Naive thymus-derived CD8-positive, alpha-beta T cell (primary cell): ENCODE measurements around the gene SIK2. TPM values are rescaled to one million over a fixed set of nuclear protein-coding genes. Genes with fewer than 3 reads are reported as not detected.

Source experiments
- ATAC-seq, 2 donors: fragments of 150-1000 bp; cut with Tn5 transposase in 1 of 2; sonication (Bioruptor Pico), chemical (Tn5 transposase) in 1 of 2; 1 replicate in 1 of 2; 2 replicates in 1 of 2; pipeline ENCODE4 v1.10.0; 2021; ENCODE audit warnings: mild to moderate bottlenecking in 2 of 2, moderate library complexity in 2 of 2
- POLR2A ChIA-PET: fragments of 350-600 bp; sonication (Branson Sonifier 250); formaldehyde crosslinking; loops from one replicate; lab custom pipeline; 2021; ENCODE audit warnings: antibody characterized with exemption; lab: Charles Lee
- DNase-seq, 10 donors: peaks; one replicate each; pipeline versions ENCODE4 v3.0.0 to v3.0.0-alpha.2; 2020 to 2022
- H3K27ac Mint-ChIP-seq, 10 donors: one replicate each; pipeline ENCODE4 v1.8.0; 2020 to 2022; ENCODE audit warnings: mild to moderate bottlenecking in 10 of 10, mixed read lengths in 10 of 10, moderate library complexity in 4 of 10, inconsistent platforms in 1 of 10
- H3K27me3 Mint-ChIP-seq, 5 donors: one replicate each; pipeline ENCODE4 v1.8.0; 2021 to 2022; ENCODE audit warnings: mixed read lengths in 5 of 5
- H3K36me3 Mint-ChIP-seq, 3 donors: one replicate each; pipeline ENCODE4 v1.8.0; 2020 to 2022; ENCODE audit warnings: mixed read lengths in 3 of 3, mild to moderate bottlenecking in 2 of 3, inconsistent platforms in 1 of 3
- H3K4me1 Mint-ChIP-seq, 4 donors: one replicate each; pipeline ENCODE4 v1.8.0; 2021 to 2022; ENCODE audit warnings: mixed read lengths in 4 of 4
- H3K4me3 Mint-ChIP-seq, 10 donors: one replicate each; pipeline ENCODE4 v1.8.0; 2020 to 2022; ENCODE audit warnings: mild to moderate bottlenecking in 10 of 10, mixed read lengths in 10 of 10, moderate library complexity in 6 of 10, inconsistent platforms in 1 of 10
- H3K9me3 Mint-ChIP-seq, 9 donors: one replicate each; pipeline ENCODE4 v1.8.0; 2020 to 2022; ENCODE audit warnings: mixed read lengths in 9 of 9, mild to moderate bottlenecking in 3 of 9, inconsistent platforms in 1 of 9, moderate library complexity in 1 of 9
- polyA plus RNA-seq, 3 donors: library from polyadenylated mRNA; unstranded; fragments of 300-500 nt; fragmentation: Illumina TruSeq; gene quantifications; one replicate each; pipeline ENCODE4 v1.2.3, GENCODE V29; 2021
- total RNA-seq, 8 experiments: library from RNA in 2 of 8; stranded (reverse) in 2 of 8; gene quantifications; one replicate each; pipeline ENCODE4 v1.2.3 and lab custom pipeline; 2021 to 2026

SIK2 gene
- total and polyA plus RNA-seq, 5 experiments from 2014 or later = 0.14 to 11.6 (median 0.33) TPM

DNA sequence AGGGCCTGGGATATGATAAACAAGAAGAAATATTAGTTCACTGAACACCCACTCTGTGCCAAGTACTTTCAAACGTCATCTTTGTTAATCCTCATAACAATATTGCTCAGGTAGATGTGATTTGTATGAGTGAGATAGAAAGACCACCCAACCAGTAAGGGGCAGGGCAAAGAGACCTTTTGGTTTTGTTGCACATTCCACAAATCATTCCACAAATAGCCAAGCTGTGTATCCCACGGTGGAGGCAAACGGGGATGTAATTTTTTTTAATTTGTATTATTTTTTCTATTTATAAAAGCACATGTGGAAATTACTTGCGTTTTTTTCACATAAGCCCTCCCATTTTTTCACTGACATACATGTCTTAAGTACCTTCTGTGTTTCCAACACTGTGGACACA is 32.8 kb upstream of the SIK2 start:
- peaks cover 0 to 17% (median 5%) of the 10 kb centered on the region in 5 donors for H3K27me3 Mint-ChIP-seq
- ATAC-seq (no peak), DNase-seq (no peak)
- H3K9me3 Mint-ChIP-seq = no peaks in the 10 kb centered on the region
- H3K27ac Mint-ChIP-seq = no peak overlapping the region
- H3K4me3 Mint-ChIP-seq = no peak overlapping the region
- POLR2A ChIA-PET = no interaction called here
- no peaks in the 10 kb centered on the region for H3K36me3 Mint-ChIP-seq
- H3K4me1 Mint-ChIP-seq = no peaks in the 10 kb centered on the region

DNA sequence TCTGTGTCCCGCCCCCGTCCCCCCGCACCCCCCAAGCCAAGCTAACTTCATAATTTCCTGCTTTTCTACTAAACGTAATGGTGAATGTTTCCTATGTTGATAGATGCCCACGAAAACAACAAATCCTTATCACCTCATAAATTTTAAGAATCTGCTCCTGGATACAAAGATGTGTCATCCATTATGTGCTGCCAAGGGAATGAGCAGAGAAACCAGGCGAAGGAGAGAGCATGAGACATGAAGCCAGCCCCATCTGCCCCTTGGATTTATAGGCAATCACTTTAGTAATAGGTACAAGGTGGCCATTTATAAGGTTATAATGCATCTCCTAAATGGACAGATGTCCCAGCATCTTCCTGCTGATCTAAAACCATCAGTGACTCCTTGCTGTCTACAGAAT is 31.5 kb upstream of the SIK2 start:
- Mint-ChIP-seq H3K27ac (peak overlapping the region in 1 of 10 donors; percentile 18), H3K4me3 (no peak overlapping the region), H3K27me3 (peaks cover 0 to 17% (median 5%) of the 10 kb centered on the region in 5 donors), H3K4me1 (peaks cover 0 to 5% (median 0%) of the 10 kb centered on the region in 4 donors), H3K9me3 (no peaks in the 10 kb centered on the region), H3K36me3 (no peaks in the 10 kb centered on the region)
- POLR2A ChIA-PET = no interaction called here
- DNase-seq = no peak
- ATAC-seq = no peak

DNA sequence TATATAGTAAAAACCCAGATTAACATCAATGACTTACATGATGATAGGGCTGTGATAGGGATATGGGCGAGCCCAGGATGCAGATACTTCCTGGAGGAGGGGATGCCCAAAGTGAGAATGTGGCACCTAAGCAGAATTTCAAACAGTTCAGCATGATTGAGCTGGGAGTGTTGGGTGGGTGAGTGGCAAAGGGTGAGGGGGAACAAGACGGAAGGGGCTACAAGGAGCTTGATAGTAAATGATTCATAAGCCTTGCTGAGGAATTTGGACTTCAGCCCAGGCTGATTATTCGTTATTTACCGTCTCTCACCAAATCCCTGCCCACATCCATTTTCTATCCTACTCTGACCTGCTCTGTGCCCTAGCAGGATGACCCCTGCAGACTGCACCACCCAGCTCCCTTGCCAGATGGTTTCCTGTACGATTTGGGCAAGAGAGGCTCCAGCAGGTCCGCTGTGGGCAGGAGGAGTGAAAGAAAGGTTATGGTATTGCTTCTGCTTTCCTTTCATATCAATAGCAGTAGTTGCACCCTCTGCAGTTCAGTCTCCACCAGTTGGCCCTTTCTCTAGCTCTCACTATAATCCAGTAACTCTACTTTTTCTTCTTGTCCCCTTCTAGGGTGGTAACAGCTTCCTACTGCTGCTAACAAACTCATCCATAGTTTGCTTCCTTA is 30.3 kb upstream of the SIK2 start:
- H3K4me1 Mint-ChIP-seq = peaks cover 0 to 5% (median 0%) of the 10 kb centered on the region in 4 donors
- H3K27ac Mint-ChIP-seq = no peak overlapping the region
- no peak overlapping the region for H3K4me3 Mint-ChIP-seq
- H3K27me3 Mint-ChIP-seq = peaks cover 0 to 17% (median 5%) of the 10 kb centered on the region in 5 donors
- POLR2A ChIA-PET = no interaction called here
- H3K9me3 Mint-ChIP-seq = no peaks in the 10 kb centered on the region
- H3K36me3 Mint-ChIP-seq = no peaks in the 10 kb centered on the region
- no peak for ATAC-seq
- no peak for DNase-seq

DNA sequence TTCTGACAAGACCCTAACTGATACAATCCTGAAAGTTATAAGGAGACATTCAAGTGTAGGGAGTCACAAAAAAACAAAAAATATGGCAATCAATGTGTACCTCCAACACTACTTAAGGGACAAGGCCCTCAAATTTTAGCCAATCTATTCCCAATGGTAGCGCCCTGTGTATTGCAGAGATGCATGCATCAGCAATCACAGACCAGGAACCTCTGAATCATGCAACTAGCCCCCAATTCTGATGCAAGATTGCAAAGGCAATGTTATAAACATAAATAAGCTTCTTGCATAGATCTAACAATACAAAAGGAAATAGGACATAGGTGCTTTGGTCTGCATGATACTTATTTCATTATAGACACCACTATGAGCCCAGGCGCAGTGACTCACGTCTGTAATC is 29.7 kb upstream of the SIK2 start:
- Mint-ChIP-seq H3K27me3 (peaks cover 0 to 17% (median 5%) of the 10 kb centered on the region in 5 donors), H3K27ac (no peak overlapping the region), H3K4me1 (peaks cover 0 to 5% (median 0%) of the 10 kb centered on the region in 4 donors), H3K36me3 (no peaks in the 10 kb centered on the region), H3K4me3 (no peak overlapping the region), H3K9me3 (no peaks in the 10 kb centered on the region)
- DNase-seq (no peak), ATAC-seq (no peak)
- POLR2A ChIA-PET = no interaction called here

DNA sequence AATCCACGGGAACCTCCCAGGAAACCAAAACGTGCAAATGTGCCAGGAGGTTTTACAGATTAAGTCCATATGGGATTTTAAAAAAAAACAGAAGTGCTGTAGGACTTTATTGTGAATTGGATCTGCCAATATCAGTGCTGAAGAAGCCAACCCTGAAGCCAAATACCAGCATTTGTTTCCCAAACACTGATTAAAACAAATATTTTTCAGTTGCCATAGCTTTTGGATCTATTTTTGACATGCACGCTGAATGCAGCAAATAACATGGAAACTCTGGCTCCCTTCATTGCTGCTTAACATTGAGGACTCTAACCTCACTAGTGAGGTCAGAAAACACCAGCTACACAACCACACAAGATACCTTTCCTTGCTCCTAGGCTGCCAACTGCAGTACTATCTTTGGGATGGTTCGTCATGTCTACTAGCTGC is 28.4 kb upstream of the SIK2 start:
- Mint-ChIP-seq H3K27me3 (peaks cover 0 to 17% (median 5%) of the 10 kb centered on the region in 5 donors), H3K4me3 (no peak overlapping the region), H3K36me3 (no peaks in the 10 kb centered on the region), H3K4me1 (peaks cover 0 to 5% (median 0%) of the 10 kb centered on the region in 4 donors), H3K27ac (no peak overlapping the region), H3K9me3 (no peaks in the 10 kb centered on the region)
- POLR2A ChIA-PET = no interaction called here
- ATAC-seq (no peak), DNase-seq (no peak)

DNA sequence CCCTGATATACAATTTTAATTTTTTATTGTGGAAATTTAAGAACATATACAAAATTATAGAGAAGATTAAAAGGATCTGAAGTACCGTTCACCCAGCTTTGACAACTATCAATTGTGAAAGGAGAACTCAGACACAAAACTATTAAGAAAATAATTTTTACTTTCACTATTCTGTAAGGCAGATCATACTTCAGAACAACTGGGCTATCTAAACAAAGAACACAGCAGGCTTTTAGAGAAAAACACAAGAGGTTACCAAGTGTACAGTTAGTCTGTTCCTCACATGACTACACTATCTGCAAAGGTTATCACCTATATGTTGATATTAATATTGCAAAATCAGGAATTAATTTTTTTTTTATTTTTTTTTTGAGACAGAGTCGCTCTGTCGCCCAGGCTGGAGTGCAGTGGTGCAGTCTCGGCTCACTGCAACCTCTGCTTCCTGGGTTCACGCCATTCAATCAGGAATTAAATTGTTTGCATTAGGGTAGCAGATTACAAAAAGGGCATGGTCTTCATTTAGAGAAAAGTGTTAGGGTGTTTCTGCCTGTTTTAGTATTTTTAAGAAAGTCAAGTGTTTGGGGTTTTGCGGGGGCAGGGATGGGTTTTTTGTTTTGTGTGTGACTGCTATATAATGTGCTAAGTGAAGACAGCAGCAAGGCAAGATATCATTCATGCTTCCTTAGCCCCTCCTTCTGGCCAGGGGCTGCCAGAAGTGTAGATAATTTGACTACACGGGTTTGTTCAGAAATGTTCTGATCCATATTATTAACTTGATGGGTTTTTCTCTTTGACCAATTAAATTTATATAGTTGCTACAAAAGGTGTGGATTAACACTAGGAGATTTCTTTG is 27.6 kb upstream of the SIK2 start:
- Mint-ChIP-seq H3K36me3 (no peaks in the 10 kb centered on the region), H3K9me3 (no peaks in the 10 kb centered on the region), H3K27me3 (peaks cover 0 to 17% (median 5%) of the 10 kb centered on the region in 5 donors), H3K27ac (peak overlapping the region in 6 of 10 donors; percentile 7 to 63 (median 32)), H3K4me3 (peak overlapping the region; percentile 31 to 77 (median 64)), H3K4me1 (peaks cover 0 to 5% (median 0%) of the 10 kb centered on the region in 4 donors)
- peak; percentile 55 to 71 for ATAC-seq
- POLR2A ChIA-PET = no interaction called here
- peak in 1 of 10 donors; percentile 11 for DNase-seq

DNA sequence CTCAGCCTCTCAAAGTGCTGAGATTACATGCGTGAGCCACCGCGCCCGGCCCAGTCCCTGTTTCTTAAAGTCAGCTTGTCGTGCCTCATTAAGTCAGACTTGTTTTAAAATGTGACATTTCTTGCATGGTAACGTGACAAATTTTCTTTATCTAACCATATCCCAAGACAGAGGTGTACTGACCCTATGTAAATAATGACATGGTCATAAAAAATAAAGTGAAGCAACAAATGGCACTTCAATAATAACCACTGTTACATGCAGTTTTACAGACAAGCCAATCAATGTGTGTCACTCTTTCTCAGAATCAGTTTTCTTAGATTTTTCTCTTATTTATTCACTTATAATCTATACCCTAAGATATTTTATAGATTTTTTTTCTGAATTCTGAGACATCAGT is 26.5 kb upstream of the SIK2 start:
- no peak overlapping the region for H3K4me3 Mint-ChIP-seq
- ATAC-seq = no peak

DNA sequence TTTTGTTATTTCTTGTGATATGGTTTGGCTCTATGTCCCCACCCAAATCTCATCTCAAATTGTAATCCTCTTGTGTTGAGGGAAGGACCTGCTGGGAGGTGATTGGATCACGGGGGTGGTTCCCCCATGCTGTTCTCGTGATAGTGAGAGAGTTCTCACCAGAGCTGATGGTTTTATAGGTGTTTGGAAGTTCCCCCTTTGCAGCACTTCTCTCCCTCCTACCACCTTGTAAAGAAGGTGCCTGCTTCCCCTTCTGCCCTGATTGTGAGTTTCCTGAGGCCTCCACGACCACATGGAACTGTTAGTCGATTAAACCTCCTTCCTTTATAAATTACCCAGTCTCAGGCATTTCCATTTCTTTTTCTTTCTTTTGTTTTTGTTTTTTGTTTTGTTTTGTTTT is 24.4 kb upstream of the SIK2 start:
- Mint-ChIP-seq H3K27me3 (peaks cover 0 to 5% (median 0%) of the 10 kb centered on the region in 5 donors), H3K27ac (peak overlapping the region in 1 of 10 donors; percentile 40), H3K36me3 (no peaks in the 10 kb centered on the region), H3K4me1 (peaks cover 0 to 5% (median 0%) of the 10 kb centered on the region in 4 donors), H3K4me3 (no peak overlapping the region), H3K9me3 (no peaks in the 10 kb centered on the region)
- no peak for ATAC-seq
- POLR2A ChIA-PET = no interaction called here
- DNase-seq = no peak

More for the DNA sequence above, 26.5 kb upstream of the SIK2 start:
- Mint-ChIP-seq H3K27ac (no peak overlapping the region), H3K36me3 (no peaks in the 10 kb centered on the region), H3K4me1 (peaks cover 0 to 5% (median 0%) of the 10 kb centered on the region in 4 donors), H3K9me3 (no peaks in the 10 kb centered on the region), H3K27me3 (peaks cover 0 to 17% (median 4%) of the 10 kb centered on the region in 5 donors)
- POLR2A ChIA-PET = no interaction called here
- no peak for DNase-seq

DNA sequence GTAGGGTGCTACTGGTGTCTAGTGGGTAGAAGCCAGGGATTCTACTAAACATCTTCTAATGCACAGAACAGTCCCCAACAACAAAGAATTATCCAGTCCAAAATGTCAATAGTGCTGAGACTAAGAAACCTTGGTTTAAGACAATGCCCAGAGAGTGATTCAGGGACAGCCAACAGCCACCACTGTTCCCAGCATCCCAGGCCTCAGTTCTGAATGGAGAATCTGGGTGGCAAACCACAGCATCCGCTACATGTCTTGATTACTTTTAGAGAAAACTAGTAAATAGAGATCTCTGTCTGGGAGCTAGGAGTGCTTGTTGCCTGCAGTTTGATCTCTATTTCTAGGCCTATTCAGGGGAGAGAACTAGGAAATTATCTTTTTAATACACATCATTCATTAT is 20.9 kb upstream of the SIK2 start:
- no peak overlapping the region for H3K27ac Mint-ChIP-seq
- H3K27me3 Mint-ChIP-seq = peaks cover 0 to 3% (median 0%) of the 10 kb centered on the region in 5 donors
- POLR2A ChIA-PET = no interaction called here
- no peaks in the 10 kb centered on the region for H3K36me3 Mint-ChIP-seq
- no peak for ATAC-seq
- H3K9me3 Mint-ChIP-seq = no peaks in the 10 kb centered on the region
- no peak overlapping the region for H3K4me3 Mint-ChIP-seq
- peaks cover 0 to 4% (median 0%) of the 10 kb centered on the region in 4 donors for H3K4me1 Mint-ChIP-seq
- DNase-seq = no peak

DNA sequence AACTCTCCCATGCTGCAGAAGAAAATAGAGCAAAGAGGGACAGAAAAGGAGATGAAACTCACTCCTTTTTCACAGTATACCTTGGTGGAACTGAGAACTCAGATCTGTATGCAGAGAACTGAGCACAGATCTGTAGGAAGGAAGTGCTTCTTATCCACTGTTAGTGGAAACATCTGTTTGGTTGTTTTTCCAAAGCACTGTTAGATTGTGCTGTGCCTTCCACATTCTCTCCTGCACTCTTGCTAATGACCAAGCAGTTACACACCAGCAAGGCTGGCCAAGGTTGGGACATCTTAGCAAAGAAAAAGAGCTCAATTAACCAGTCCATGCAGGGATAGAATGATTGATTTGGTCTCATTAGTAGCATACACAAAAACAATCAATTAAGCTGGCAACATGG is 20.1 kb upstream of the SIK2 start:
- H3K9me3 Mint-ChIP-seq = no peaks in the 10 kb centered on the region
- peaks cover 0 to 4% (median 0%) of the 10 kb centered on the region in 4 donors for H3K4me1 Mint-ChIP-seq
- no peak overlapping the region for H3K27ac Mint-ChIP-seq
- H3K27me3 Mint-ChIP-seq = peaks cover 0 to 3% (median 0%) of the 10 kb centered on the region in 5 donors
- ATAC-seq (no peak), DNase-seq (no peak)
- H3K36me3 Mint-ChIP-seq = no peaks in the 10 kb centered on the region
- POLR2A ChIA-PET = no interaction called here
- no peak overlapping the region for H3K4me3 Mint-ChIP-seq

DNA sequence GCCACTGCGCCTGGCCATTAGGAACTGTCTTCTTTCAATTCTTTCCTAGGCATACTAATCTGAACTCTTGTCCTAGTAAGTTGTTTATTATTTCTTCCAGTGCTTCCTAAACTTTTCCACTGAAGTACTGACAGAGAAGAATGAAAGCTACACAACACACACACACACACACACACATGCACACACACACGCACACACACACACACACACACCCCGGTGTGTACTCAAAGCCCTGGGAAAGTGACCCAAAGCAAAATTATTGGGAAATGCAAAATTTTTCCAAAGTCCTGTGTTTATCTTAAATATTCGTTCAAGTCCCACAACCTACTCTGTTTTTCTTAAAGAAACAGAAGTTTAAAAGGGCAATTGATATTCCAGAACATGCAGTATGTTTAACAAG is 19.4 kb upstream of the SIK2 start:
- Mint-ChIP-seq H3K27me3 (peaks cover 0 to 3% (median 0%) of the 10 kb centered on the region in 5 donors), H3K27ac (no peak overlapping the region), H3K4me3 (no peak overlapping the region), H3K36me3 (no peaks in the 10 kb centered on the region), H3K4me1 (peaks cover 0 to 4% (median 0%) of the 10 kb centered on the region in 4 donors), H3K9me3 (no peaks in the 10 kb centered on the region)
- POLR2A ChIA-PET = interaction anchor here (0.5 kb wide), 1 partner anchor 1656 kb away, joined by 4 read pairs; no protein-coding TSS in a partner anchor
- ATAC-seq = no peak
- DNase-seq = no peak

DNA sequence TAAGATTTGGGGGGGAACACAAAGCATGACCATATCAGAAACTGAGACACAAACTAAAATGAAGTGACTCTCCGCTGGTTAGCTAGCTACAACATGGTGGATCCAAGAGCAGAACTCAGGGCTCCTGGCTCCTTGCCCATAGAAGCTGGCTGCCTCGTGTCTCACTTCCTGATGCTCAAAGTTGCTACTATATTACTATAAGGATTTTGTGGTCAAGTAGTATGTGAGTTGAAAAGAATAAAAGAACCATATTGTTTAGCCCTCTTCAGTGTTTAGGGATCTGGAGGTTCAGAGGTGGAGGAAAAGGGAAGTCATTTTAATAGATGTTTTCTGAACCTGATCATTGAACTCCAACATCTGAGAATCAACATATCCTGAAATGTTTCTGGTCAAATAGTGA is 16.9 kb upstream of the SIK2 start:
- ATAC-seq = no peak
- no peaks in the 10 kb centered on the region for H3K9me3 Mint-ChIP-seq

DNA sequence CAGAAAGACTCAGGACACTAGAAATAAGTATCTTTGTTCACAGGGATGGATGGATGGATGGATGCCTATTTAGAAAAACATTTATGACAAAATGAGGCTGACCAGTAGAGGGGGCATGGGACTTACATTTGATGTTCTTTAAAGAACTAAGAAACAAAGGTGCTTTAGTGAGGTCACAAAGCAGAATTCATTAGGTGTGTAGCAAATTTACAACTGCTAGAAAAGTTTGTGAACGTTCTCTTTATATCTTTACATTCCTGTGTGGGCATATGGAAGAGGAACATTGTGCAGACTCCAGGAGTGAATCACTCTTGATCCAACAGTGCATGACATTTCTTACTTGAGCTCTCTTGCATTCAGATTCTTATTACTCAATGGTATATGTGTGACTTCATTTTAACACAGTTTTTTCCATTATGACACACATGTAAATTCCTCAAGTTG is 15.8 kb upstream of the SIK2 start:
- Mint-ChIP-seq H3K27me3 (peaks cover 0 to 4% (median 0%) of the 10 kb centered on the region in 5 donors), H3K4me1 (peaks cover 0 to 4% (median 0%) of the 10 kb centered on the region in 4 donors), H3K4me3 (no peak overlapping the region), H3K36me3 (no peaks in the 10 kb centered on the region), H3K9me3 (no peaks in the 10 kb centered on the region), H3K27ac (no peak overlapping the region)
- DNase-seq = peak; percentile 13 to 79 (median 54)
- POLR2A ChIA-PET = no interaction called here
- peak; percentile 65 to 70 for ATAC-seq

More for the DNA sequence above, 16.9 kb upstream of the SIK2 start:
- Mint-ChIP-seq H3K27me3 (peaks cover 0 to 4% (median 0%) of the 10 kb centered on the region in 5 donors), H3K4me3 (no peak overlapping the region), H3K4me1 (peaks cover 0 to 4% (median 0%) of the 10 kb centered on the region in 4 donors), H3K27ac (peak overlapping the region in 1 of 10 donors; percentile 2), H3K36me3 (no peaks in the 10 kb centered on the region)
- POLR2A ChIA-PET = no interaction called here
- no peak for DNase-seq
